Measurements from ENCODE around the gene KRTAP10-7.

GRCh38 chr21:44595524-44595923 lies 4.9 kb upstream of the KRTAP10-7 start:
- TF ChIP-seq CTCF (IDR thresholded peaks at IDR 0.05) = no peak
- TF ChIP-seq POLR2A (IDR thresholded peaks at IDR 0.05) = no peak
